Osteocyte (in vitro differentiated cells): Measurements from ENCODE around the gene UBL4B. TPM values are rescaled to one million over a fixed set of nuclear protein-coding genes. Genes with fewer than 3 reads are reported as not detected.

Experiments
- DNase-seq: peaks from one replicate; pipeline ENCODE4 v3.0.0; 2021; ENCODE audit warnings: mixed read lengths; ENCODE audit not compliant: unreplicated experiment; ENCODE audit errors: extremely low spot score
- H3K27ac Mint-ChIP-seq: one replicate; pipeline ENCODE4 v1.8.0; 2021; ENCODE audit warnings: mild to moderate bottlenecking, mixed read lengths; ENCODE audit not compliant: unreplicated experiment
- H3K27me3 Mint-ChIP-seq: one replicate; pipeline ENCODE4 v1.8.0; 2021; ENCODE audit warnings: mixed read lengths; ENCODE audit not compliant: unreplicated experiment
- H3K36me3 Mint-ChIP-seq: one replicate; pipeline ENCODE4 v1.8.0; 2021; ENCODE audit warnings: mixed read lengths; ENCODE audit not compliant: unreplicated experiment
- H3K4me1 Mint-ChIP-seq: one replicate; pipeline ENCODE4 v1.8.0; 2021; ENCODE audit warnings: mixed read lengths; ENCODE audit not compliant: unreplicated experiment
- H3K4me3 Mint-ChIP-seq: one replicate; pipeline ENCODE4 v1.8.0; 2021; ENCODE audit warnings: mild to moderate bottlenecking, moderate library complexity, mixed read lengths; ENCODE audit not compliant: unreplicated experiment
- H3K9me3 Mint-ChIP-seq: one replicate; pipeline ENCODE4 v1.8.0; 2021; ENCODE audit warnings: mixed read lengths; ENCODE audit not compliant: unreplicated experiment
- total RNA-seq: library from RNA; stranded (reverse); gene quantifications from 2 replicates; pipeline ENCODE4 v1.2.1, GENCODE V29; 2021
- TF ChIP-seq, protein P1 (sequence below): fragments of 200-600 bp; sonication (generic); IDR thresholded peaks from 2 replicates; pipeline ENCODE4 v1.5.0; 2021; ENCODE audit warnings: antibody characterized with exemption, mild to moderate bottlenecking, moderate library complexity

Gene UBL4B
- total RNA-seq, 1 donor from 2014 or later, result not detected

DNA sequence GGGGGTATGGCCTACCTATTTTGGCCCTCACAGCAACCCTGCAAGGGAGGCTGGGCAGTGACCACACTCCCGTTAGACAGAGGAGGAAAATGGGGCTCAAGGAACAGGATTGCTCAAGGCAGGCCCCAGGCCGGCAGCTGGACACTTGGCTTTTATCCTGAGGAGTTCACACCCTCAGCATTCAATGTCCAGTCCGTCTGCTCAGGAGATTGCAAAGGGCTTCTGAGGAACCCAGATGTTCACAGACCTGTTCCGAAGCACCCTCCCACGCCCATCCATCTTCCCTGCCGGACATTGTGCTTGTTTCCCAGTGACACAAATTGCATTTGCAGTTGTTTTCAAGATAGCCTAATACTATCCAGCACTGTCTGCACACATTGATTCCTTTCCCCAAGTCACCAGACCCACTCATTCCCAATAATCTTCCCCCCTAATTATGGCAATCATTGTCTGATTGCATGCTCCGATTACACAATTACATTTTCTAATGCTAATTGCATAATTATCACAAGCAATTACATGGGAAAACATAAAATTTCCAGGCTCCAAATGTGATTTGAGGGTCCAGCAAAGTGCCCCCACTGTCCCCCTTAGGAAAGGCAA, 4.3 kb upstream of the UBL4B start:
- H3K4me3 Mint-ChIP-seq, result no peak overlapping the region
- H3K9me3 Mint-ChIP-seq, result no peaks in the 10 kb centered on the region
- peaks cover 25% of the 10 kb centered on the region for H3K27me3 Mint-ChIP-seq
- peaks cover 4% of the 10 kb centered on the region for H3K4me1 Mint-ChIP-seq
- DNase-seq, result no peak
- no peaks in the 10 kb centered on the region for H3K36me3 Mint-ChIP-seq
- no peak overlapping the region for H3K27ac Mint-ChIP-seq
- TF ChIP-seq, protein P1, sequence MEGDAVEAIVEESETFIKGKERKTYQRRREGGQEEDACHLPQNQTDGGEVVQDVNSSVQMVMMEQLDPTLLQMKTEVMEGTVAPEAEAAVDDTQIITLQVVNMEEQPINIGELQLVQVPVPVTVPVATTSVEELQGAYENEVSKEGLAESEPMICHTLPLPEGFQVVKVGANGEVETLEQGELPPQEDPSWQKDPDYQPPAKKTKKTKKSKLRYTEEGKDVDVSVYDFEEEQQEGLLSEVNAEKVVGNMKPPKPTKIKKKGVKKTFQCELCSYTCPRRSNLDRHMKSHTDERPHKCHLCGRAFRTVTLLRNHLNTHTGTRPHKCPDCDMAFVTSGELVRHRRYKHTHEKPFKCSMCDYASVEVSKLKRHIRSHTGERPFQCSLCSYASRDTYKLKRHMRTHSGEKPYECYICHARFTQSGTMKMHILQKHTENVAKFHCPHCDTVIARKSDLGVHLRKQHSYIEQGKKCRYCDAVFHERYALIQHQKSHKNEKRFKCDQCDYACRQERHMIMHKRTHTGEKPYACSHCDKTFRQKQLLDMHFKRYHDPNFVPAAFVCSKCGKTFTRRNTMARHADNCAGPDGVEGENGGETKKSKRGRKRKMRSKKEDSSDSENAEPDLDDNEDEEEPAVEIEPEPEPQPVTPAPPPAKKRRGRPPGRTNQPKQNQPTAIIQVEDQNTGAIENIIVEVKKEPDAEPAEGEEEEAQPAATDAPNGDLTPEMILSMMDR, result no peak

- no peak overlapping the region for H3K27ac Mint-ChIP-seq
- H3K9me3 Mint-ChIP-seq, result no peaks in the 10 kb centered on the region
- peaks cover 51% of the 10 kb centered on the region for H3K27me3 Mint-ChIP-seq
- TF ChIP-seq, protein P1, result no peak
- H3K4me3 Mint-ChIP-seq, result no peak overlapping the region
- H3K4me1 Mint-ChIP-seq, result peaks cover 4% of the 10 kb centered on the region
- no peaks in the 10 kb centered on the region for H3K36me3 Mint-ChIP-seq
- no peak for DNase-seq
Observed at GRCh38 chr1:110111081-110111480, 1.2 kb upstream of the UBL4B start.

DNA sequence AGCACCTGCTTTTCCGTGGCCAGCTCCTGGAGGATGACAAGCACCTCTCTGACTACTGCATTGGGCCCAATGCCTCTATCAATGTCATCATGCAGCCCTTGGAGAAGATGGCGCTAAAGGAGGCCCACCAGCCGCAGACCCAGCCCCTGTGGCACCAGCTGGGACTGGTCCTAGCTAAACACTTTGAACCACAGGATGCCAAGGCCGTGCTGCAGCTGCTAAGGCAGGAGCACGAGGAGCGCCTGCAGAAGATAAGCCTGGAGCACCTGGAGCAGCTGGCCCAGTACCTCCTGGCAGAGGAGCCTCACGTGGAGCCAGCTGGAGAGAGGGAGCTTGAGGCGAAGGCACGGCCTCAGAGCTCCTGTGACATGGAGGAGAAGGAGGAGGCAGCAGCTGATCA, 413 bp downstream of the UBL4B start:
- peaks cover 4% of the 10 kb centered on the region for H3K4me1 Mint-ChIP-seq
- TF ChIP-seq, protein P1, result no peak
- H3K27ac Mint-ChIP-seq, result no peak overlapping the region
- H3K36me3 Mint-ChIP-seq, result no peaks in the 10 kb centered on the region
- DNase-seq, result no peak
- H3K27me3 Mint-ChIP-seq, result peaks cover 56% of the 10 kb centered on the region
- no peak overlapping the region for H3K4me3 Mint-ChIP-seq
- no peaks in the 10 kb centered on the region for H3K9me3 Mint-ChIP-seq

GRCh38 chr1:110113551-110113950, 1.3 kb downstream of the UBL4B start:
- Mint-ChIP-seq H3K27ac (no peak overlapping the region), H3K27me3 (peaks cover 56% of the 10 kb centered on the region)
- no peak for DNase-seq

GRCh38 chr1:110114173-110114572, 1.9 kb downstream of the UBL4B start:
- no peak overlapping the region for H3K4me3 Mint-ChIP-seq
- H3K36me3 Mint-ChIP-seq, result no peaks in the 10 kb centered on the region
- H3K9me3 Mint-ChIP-seq, result no peaks in the 10 kb centered on the region
- TF ChIP-seq, protein P1, result no peak
- peaks cover 4% of the 10 kb centered on the region for H3K4me1 Mint-ChIP-seq
- DNase-seq, result no peak
- H3K27me3 Mint-ChIP-seq, result peaks cover 52% of the 10 kb centered on the region
- H3K27ac Mint-ChIP-seq, result no peak overlapping the region

More at GRCh38 chr1:110113551-110113950, 1.3 kb downstream of the UBL4B start:
- H3K9me3 Mint-ChIP-seq, result no peaks in the 10 kb centered on the region
- no peaks in the 10 kb centered on the region for H3K36me3 Mint-ChIP-seq
- H3K4me3 Mint-ChIP-seq, result no peak overlapping the region
- TF ChIP-seq, protein P1, result no peak
- H3K4me1 Mint-ChIP-seq, result peaks cover 4% of the 10 kb centered on the region
